SK-N-SH (cell line): ENCODE measurements around the gene OSBPL5. TPM values are rescaled to one million over a fixed set of nuclear protein-coding genes. Genes with fewer than 3 reads are reported as not detected.
A peak's percentile ranks its signal among the peaks of the same experiment; 100 is the strongest.

Experiments used
- CTCF ChIA-PET: fragments of 300-600, 350-600 bp; formaldehyde crosslinking; extraction: SDS; loops from one replicate; lab custom pipeline; 2021; lab: Yijun Ruan, JAX
- POLR2A ChIA-PET: fragments of 350-600 bp; sonication (Branson Sonifier 250); formaldehyde crosslinking; extraction: SDS; loops from one replicate; lab custom pipeline; 2020; ENCODE audit warnings: antibody characterized with exemption, inconsistent platforms; lab: Yijun Ruan, JAX
- DNase-seq: peaks from one replicate; pipeline ENCODE4 v3.0.0; 2012
- H2AFZ ChIP-seq: fragments of 200-600 bp; sonication (generic); 2 replicates; pipeline ENCODE4 v1.8.1; 2016; ENCODE audit warnings: antibody characterized with exemption, mild to moderate bottlenecking, low read depth
- H3F3A ChIP-seq: fragments of 200-600 bp; sonication (generic); replicated peaks from 2 replicates; pipeline ENCODE3; 2016; ENCODE audit warnings: antibody characterized with exemption, mild to moderate bottlenecking; ENCODE audit not compliant: insufficient read depth
- H3K27ac ChIP-seq, 2 experiments: fragments of 200-500 bp in 1 of 2; fragments of 200-600 bp in 1 of 2; sonication (Bioruptor generic) in 1 of 2; sonication (generic), shearing (Covaris generic) in 1 of 2; 2 replicates each; pipeline versions ENCODE4 v1.5.1 to v1.6.1; 2014 to 2016; ENCODE audit warnings: low read depth in 2 of 2, inconsistent platforms in 1 of 2, low read length in 1 of 2, mild to moderate bottlenecking in 1 of 2, mixed read lengths in 1 of 2
- H3K27me3 ChIP-seq: fragments of 200-600 bp; sonication (generic), shearing (Covaris generic); 2 replicates; pipeline ENCODE4 v1.6.1; 2016; ENCODE audit warnings: mixed run types; ENCODE audit not compliant: insufficient read depth
- H3K36me3 ChIP-seq, 2 experiments: fragments of 200-500 bp in 1 of 2; fragments of 200-600 bp in 1 of 2; sonication (Bioruptor generic) in 1 of 2; sonication (generic) in 1 of 2; replicated peaks in 1 of 2; 2 replicates each; pipeline versions ENCODE3 to v1.5.1; 2014 to 2016; ENCODE audit warnings: low read length in 1 of 2, mild to moderate bottlenecking in 1 of 2; ENCODE audit not compliant: insufficient read depth in 2 of 2, control insufficient read depth in 1 of 2
- H3K4me1 ChIP-seq, 2 experiments: fragments of 200-500 bp in 1 of 2; fragments of 200-600 bp in 1 of 2; sonication (Bioruptor generic) in 1 of 2; sonication (generic), shearing (Covaris generic) in 1 of 2; 2 replicates each; pipeline versions ENCODE4 v1.5.1 to v1.6.1; 2014 to 2016; ENCODE audit warnings: low read depth in 1 of 2, low read length in 1 of 2, mixed run types in 1 of 2; ENCODE audit not compliant: insufficient read depth in 2 of 2, control insufficient read depth in 1 of 2
- H3K4me2 ChIP-seq: fragments of 200-600 bp; sonication (generic), shearing (Covaris generic); 2 replicates; pipeline ENCODE4 v1.6.1; 2017; ENCODE audit warnings: mixed run types
- H3K4me3 ChIP-seq, 2 experiments: fragments of 200-500 bp in 1 of 2; fragments of 200-600 bp in 1 of 2; sonication (Bioruptor generic) in 1 of 2; sonication (generic), shearing (Covaris generic) in 1 of 2; 2 replicates each; pipeline versions ENCODE4 v1.5.1 to v1.8.1; 2014 to 2016; ENCODE audit warnings: low read depth in 2 of 2, inconsistent platforms in 1 of 2, low read length in 1 of 2, mild to moderate bottlenecking in 1 of 2, mixed read lengths in 1 of 2, moderate library complexity in 1 of 2
- H3K79me2 ChIP-seq: fragments of 200-600 bp; sonication (generic); 2 replicates; pipeline ENCODE4 v1.8.1; 2017; ENCODE audit warnings: mild to moderate bottlenecking; ENCODE audit not compliant: insufficient read depth
- H3K9ac ChIP-seq: fragments of 200-600 bp; sonication (generic); 2 replicates; pipeline ENCODE4 v1.6.1; 2017; ENCODE audit warnings: mixed run types
- H3K9me2 ChIP-seq: fragments of 200-600 bp; sonication (generic); 2 replicates; pipeline ENCODE4 v1.6.1; 2017; ENCODE audit warnings: mixed run types
- H3K9me3 ChIP-seq: fragments of 200-600 bp; sonication (generic); 2 replicates; pipeline ENCODE4 v1.6.1; 2017; ENCODE audit warnings: mixed run types, mild to moderate bottlenecking, moderate library complexity
- H4K20me1 ChIP-seq: fragments of 200-600 bp; sonication (generic); 2 replicates; pipeline ENCODE4 v1.6.1; 2017; ENCODE audit warnings: mild to moderate bottlenecking, mixed run types; ENCODE audit not compliant: insufficient read depth
- CTCF ChIP-seq: fragments of 200-600 bp; sonication (generic); IDR thresholded peaks from 2 replicates; pipeline ENCODE4 v1.6.1; 2017; ENCODE audit warnings: antibody characterized with exemption, mild to moderate bottlenecking, moderate library complexity
- ELF1 ChIP-seq: IDR thresholded peaks from 2 replicates; pipeline ENCODE4 v1.4.0; 2012
- EP300 ChIP-seq, 2 experiments: IDR thresholded peaks; 2 replicates each; pipeline versions ENCODE4 v1.4.0 to v1.6.1; 2012; ENCODE audit warnings: borderline replicate concordance in 1 of 2, low read depth in 1 of 2, low read length in 1 of 2
- FOSL2 ChIP-seq: IDR thresholded peaks from 2 replicates; pipeline ENCODE4 v1.4.0; 2012; ENCODE audit warnings: low read depth, mild to moderate bottlenecking, moderate library complexity, borderline replicate concordance
- FOXJ3 ChIP-seq: sonication (generic); formaldehyde crosslinking; IDR thresholded peaks from 2 replicates; pipeline ENCODE4 v1.5.1; 2020; ENCODE audit warnings: mild to moderate bottlenecking, missing genetic modification reagents
- RAD21 ChIP-seq: IDR thresholded peaks from 2 replicates; pipeline ENCODE4 v1.6.1; 2012; ENCODE audit warnings: mild to moderate bottlenecking, low read length
- RCOR1 ChIP-seq: fragments of 150-350 bp; IDR thresholded peaks from 2 replicates; pipeline ENCODE4 v1.6.1; 2017; ENCODE audit warnings: antibody characterized with exemption, low read length
- REST ChIP-seq: IDR thresholded peaks from 2 replicates; pipeline ENCODE4 v1.6.1; 2012; ENCODE audit warnings: mild to moderate bottlenecking, low read depth, low read length, moderate library complexity
- TEAD4 ChIP-seq: IDR thresholded peaks from 2 replicates; pipeline ENCODE4 v1.4.0; 2012; ENCODE audit warnings: mild to moderate bottlenecking, borderline replicate concordance; ENCODE audit not compliant: insufficient read depth
- USF1 ChIP-seq: IDR thresholded peaks from 2 replicates; pipeline ENCODE4 v1.4.0; 2012; ENCODE audit warnings: low read depth, borderline replicate concordance
- WGBS: methylation state at CpG from one replicate; pipeline ENCODE4 v1.1.6; 2017; ENCODE audit warnings: low lambda C conversion rate; 5-methylcytosine and 5-hydroxymethylcytosine counted together
- polyA plus RNA-seq, 3 experiments: library from polyadenylated mRNA; depleted of rRNA; stranded (reverse); fragments of >200 nt; gene quantifications; 2 replicates each; pipeline ENCODE4 v1.2.3, GENCODE V29; 2012

The OSBPL5 gene
- polyA plus RNA-seq, 1 of the 3 experiments (the other 2 are of a cell fraction) = 10.9 TPM

- ChIA-PET CTCF (interaction anchor here (0.7 to 2.4 kb wide), 5 partner anchors 20 to 161 kb away, joined by 3 to 7 read pairs (median 3); no protein-coding TSS in a partner anchor), POLR2A (no interaction called here)
- no peaks in the 10 kb centered on the region for H3F3A ChIP-seq
- H3K79me2 ChIP-seq = no peaks in the 10 kb centered on the region
- no peak overlapping the region for H3K4me2 ChIP-seq
- H3K4me3 ChIP-seq = no peak overlapping the region
- no peaks in the 10 kb centered on the region for H3K9me2 ChIP-seq
- H3K27ac ChIP-seq = no peak overlapping the region
- no peaks in the 10 kb centered on the region for H3K36me3 ChIP-seq
- no peak overlapping the region for H2AFZ ChIP-seq
- peaks cover 14% of the 10 kb centered on the region for H3K27me3 ChIP-seq
- peak; percentile 36 for DNase-seq
- H3K9ac ChIP-seq = no peak overlapping the region
- H4K20me1 ChIP-seq = no peaks in the 10 kb centered on the region
- no peaks in the 10 kb centered on the region for H3K9me3 ChIP-seq
- TF ChIP-seq ELF1 = no peak
- no peak for TF ChIP-seq RAD21
- TF ChIP-seq FOXJ3 (CRISPR knock-in tag) = no peak
- TF ChIP-seq FOSL2 = no peak
- TF ChIP-seq TEAD4 = no peak
- no peak for TF ChIP-seq USF1
- no peak for TF ChIP-seq EP300 (IDR thresholded peaks at IDR 0.05; ENCODE audit: borderline replicate concordance in 1 of 2, low read depth in 1 of 2, low read length in 1 of 2)
- no peak for TF ChIP-seq REST
- no peak for TF ChIP-seq RCOR1
- TF ChIP-seq CTCF = no peak
- 60% methylated on average over 3 of the region's 8 CpGs for WGBS
- peaks cover 0 to 21% of the 10 kb centered on the region in 2 experiments; a peak in 1 of 4 replicates for H3K4me1 ChIP-seq
Observed at GRCh38 chr11:3197878-3198528, 32.9 kb upstream of the OSBPL5 start.
